Right lung (tissue), 5 donors: ENCODE measurements around the gene PRKAA1. TPM values are rescaled to one million over a fixed set of nuclear protein-coding genes. Genes with fewer than 3 reads are reported as not detected.

Source experiments
- DNase-seq, 2 donors: peaks; one replicate each; pipeline ENCODE4 v3.0.0-alpha.2; 2013
- polyA plus RNA-seq, 5 donors: library from polyadenylated mRNA; unstranded; fragments of 120-200 nt; gene quantifications; one replicate each; pipeline versions ENCODE4 v1.2.1 to v1.2.3, GENCODE V29; 2013; ENCODE audit warnings: inconsistent platforms in 1 of 5, low replicate concordance in 1 of 5; ENCODE audit not compliant: insufficient read length in 5 of 5, insufficient read depth in 1 of 5

PRKAA1 gene
- polyA plus RNA-seq, 5 donors: 43.9 to 90.2 (median 78.8) TPM

GRCh38 chr5:40784027-40784653, 14.0 kb downstream of the PRKAA1 start:
- no peak for DNase-seq

DNA sequence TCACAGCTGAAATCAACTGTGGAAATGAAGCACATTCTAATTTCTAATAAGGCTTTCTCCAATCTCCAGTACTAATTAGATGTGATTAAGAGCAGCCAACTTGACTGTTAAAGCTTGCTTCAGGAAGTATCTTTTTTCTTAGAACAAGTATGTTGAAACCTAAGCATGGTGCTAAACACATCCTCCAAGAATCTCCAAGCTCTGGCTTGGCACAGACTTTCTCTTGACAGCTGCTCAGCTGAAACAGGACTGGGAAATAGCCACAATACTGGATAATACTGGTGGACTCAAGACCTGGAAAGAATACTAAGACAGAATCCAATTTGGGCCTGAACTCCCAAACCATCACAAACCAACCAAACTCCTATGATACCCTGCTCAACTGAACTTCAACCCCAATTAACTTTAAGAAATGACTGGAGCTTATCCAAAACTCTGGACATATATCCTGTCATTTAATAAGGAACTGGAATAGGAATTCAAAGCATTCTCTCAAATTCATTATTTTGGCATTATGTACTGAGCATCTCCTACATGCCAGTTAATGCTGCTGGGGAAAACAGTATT, 16.2 kb downstream of the PRKAA1 start:
- no peak for DNase-seq

GRCh38 chr5:40780858-40781257, 17.3 kb downstream of the PRKAA1 start:
- no peak for DNase-seq

- DNase-seq: no peak
Observed at GRCh38 chr5:40780199-40780598, 18.0 kb downstream of the PRKAA1 start.

DNA sequence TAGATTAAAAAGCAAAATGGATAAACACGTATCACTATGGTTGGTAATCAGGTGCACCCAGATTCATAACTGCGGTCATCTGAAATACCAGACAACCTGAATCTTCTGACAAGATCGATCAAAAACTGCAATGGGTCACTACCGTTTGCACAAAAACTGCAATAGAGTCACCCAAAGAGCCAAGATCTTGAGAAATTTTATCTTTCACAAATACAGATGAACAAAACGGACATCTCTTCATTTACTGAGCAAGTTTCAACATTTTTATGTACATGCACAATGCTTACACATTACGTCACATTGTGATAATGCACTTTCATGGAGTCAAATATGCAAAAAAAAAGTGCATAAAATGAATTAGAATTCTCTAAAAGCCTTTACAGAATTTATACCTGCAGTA, 18.6 kb downstream of the PRKAA1 start:
- no peak for DNase-seq

GRCh38 chr5:40778133-40778532, 20.0 kb downstream of the PRKAA1 start:
- no peak for DNase-seq

- DNase-seq: no peak
Observed at GRCh38 chr5:40776658-40776977, 21.6 kb downstream of the PRKAA1 start.

GRCh38 chr5:40775846-40776657, 22.1 kb downstream of the PRKAA1 start:
- DNase-seq: no peak

GRCh38 chr5:40775085-40775845, 22.9 kb downstream of the PRKAA1 start:
- no peak for DNase-seq

GRCh38 chr5:40774623-40775022, 23.6 kb downstream of the PRKAA1 start:
- no peak for DNase-seq

- no peak for DNase-seq
Observed at GRCh38 chr5:40770764-40771163, 27.4 kb downstream of the PRKAA1 start.

GRCh38 chr5:40762705-40763104, 35.5 kb downstream of the PRKAA1 start:
- DNase-seq: no peak

GRCh38 chr5:40757400-40757799, 40.8 kb downstream of the PRKAA1 start:
- no peak for DNase-seq

DNA sequence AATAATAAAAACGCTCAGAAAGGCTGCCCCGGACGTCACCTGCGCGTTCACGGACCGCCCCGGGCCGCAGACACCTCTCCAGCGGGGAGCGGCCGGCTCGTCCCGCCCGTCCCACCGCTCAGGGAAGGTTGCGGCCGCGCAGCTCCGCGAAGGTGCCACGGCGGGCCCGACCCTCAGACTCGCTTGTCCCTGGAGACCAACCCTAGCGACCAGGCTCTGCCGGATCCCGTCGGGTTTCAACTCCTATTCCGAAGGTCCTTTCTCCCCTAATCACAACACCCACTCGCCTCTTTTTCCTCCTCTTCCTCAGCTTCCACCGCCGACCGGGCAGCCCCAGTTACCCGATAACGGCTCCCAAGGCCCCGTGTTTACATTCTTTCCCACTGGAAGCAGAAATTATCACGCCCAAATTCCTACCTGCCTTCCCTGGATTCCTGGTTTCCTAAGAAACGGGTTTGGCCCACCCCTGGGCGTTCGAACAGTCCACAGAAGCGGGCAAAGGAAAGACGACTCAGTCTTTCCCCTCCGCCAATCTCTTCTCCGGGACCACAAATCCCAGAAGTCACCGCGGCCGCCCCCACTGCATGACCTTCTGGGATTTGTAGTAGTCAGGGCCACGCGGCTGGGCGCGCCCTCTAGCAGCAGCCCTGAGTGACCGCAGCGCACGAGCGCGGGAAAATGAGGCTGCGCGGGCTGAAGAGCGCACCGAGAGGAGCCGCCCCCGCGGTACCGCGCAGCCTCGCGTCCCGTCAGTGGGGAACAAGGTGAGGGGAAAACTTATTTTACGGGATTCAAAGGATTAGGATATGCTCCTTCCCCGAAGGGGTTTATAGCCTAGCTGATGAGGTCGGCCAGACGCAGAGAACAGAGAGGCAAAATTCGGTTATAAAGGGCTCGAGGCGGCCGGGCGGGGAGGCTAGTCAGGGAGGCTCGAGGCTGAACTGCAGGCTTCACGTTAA, 42.5 kb downstream of the PRKAA1 start, which contains the start of gene TTC33:
Gene TTC33 (minus strand): TSS at position 555 of the 959 bp plus-strand sequence. CDS start 8,943 bp downstream, outside the sequence.
- peak; percentile 92 to 93 for DNase-seq

DNA sequence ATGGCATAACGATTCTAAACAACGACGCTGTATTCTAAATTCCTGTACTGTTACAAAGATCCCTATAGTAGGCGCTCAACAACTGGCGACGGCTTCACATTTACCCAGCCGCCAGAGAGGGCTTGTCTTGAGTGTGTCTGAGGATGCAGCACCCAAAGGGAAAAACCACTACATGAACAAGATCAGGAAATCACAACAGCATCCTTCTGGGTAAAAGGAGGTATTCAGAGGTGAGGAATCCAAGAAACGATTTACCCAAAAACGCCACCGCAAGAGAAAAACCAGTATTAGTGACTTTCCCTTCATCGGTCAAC, 43.1 kb downstream of the PRKAA1 start:
- DNase-seq: peak; percentile 79 to 83

- peak in 1 of 2 donors; percentile 55 for DNase-seq
Observed at GRCh38 chr5:40754381-40755092, 43.6 kb downstream of the PRKAA1 start.

GRCh38 chr5:40746703-40747102, 51.5 kb downstream of the PRKAA1 start:
- DNase-seq: peak in 1 of 2 donors; percentile 19

DNA sequence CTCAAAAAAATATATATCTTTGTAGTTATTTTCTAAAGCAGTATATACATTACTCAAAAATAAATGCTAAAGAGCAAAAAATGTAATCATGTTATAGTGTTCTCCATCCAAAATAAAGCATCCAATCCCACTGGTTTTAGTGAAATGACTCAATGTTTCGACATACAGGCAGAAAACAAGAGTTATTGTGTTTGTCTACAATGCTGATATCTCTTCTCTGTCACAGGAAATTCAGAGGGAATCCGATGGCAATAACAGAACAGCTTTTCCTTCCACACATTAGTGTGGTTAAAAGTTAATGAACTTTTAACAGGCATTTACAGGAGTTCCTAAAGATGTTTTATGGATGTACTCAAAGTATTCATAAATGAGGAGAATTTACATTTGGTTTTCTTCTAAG, 54.4 kb downstream of the PRKAA1 start:
- DNase-seq: no peak

DNA sequence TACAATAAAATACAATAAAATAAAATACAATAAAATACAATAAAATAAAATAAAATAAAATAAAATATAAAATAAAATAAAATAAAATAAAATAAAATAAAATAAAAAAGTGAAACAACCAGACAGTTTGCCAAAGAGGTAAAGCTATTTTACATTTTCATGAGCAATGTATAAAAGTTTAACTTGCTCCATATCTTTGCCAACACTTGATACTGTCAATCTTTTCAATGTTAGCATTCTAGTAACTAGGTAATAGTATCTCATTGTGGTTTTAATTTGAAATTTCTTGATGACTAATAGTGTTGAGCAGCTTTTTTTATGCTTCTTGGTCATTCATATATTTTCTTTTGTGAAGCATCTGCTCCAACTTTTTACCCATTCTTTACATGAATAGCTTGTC, 59.7 kb downstream of the PRKAA1 start:
- DNase-seq: no peak

DNA sequence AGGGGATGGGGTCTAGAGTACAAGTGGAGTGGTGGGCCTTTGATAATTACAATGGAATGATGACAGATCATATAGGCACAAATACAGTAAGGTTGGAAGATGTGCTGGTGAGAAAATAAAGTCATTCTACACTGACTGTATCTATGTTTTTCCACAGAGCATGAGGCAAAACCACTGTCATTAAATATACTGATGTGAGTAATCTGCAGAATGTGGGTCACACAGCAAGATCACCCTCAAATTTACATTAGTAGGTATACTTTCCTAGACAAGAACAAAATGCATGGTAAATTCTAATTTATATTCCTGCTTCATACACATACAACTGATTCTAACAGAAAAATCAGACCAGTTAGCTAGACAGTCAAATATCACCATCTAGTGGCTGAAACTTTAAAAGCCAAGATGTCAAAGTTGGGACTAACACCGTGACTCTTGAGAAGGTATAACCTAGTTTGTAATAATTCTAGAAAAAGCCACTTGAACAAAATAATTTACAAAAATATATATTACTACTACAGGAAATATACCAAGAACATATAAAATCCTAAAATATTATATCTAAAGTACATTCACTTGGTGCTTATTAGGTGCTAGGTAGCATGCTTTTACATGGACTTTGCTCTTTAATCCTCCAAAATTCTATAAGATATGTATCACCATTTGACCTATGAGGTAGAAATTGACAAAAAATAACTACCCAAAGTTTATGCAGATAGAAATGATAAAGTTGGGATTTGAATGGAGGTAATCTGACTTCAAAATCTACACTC, 61.9 kb downstream of the PRKAA1 start:
- peak; percentile 28 to 60 for DNase-seq
